ENCODE results near the gene PDK4.
A peak's percentile ranks its signal among the peaks of the same experiment; 100 is the strongest.
"Not testable (repeated sequence)": the region's sequence is repeated elsewhere in the genome, so short reads cannot be mapped to it uniquely, and the experiment has no call there.

Gene PDK4

DNA sequence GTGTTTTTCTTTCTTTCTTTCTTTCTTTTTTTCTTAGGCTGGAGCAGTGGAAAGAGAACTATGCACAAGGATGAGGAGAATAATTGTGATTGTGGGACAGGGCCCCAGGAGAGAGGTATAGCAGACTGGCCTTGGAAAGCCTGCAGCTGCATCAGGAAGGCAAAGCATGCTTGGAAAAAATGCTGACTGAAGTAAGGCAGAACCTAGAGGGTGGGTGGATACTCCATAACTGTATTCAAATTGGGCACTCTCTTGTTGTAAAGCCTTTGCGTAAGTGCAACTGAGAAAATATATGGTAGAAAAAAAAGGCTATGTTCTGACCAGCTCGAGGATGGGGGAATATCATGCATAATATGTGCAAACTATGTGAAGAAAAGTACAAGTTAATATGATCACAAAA, 39.5 kb downstream of the PDK4 start:
- Mint-ChIP-seq H3K4me1 (peaks cover 2% of the 10 kb centered on the region), H3K27me3 (ENCODE audit: low read depth) (no peaks in the 10 kb centered on the region), H3K9me3 (no peaks in the 10 kb centered on the region), H3K27ac (peak overlapping the region in 1 of 3 experiments; percentile 36), H3K36me3 (ENCODE audit: low read depth) (no peaks in the 10 kb centered on the region), H3K4me3 (no peak overlapping the region)
- TF ChIP-seq CTCF (IDR thresholded peaks at IDR 0.05; ENCODE audit: unreplicated experiment in 3 of 3), result no peak

GRCh38 chr7:95553939-95554338, 42.4 kb downstream of the PDK4 start:
- H3K27ac Mint-ChIP-seq, result peak overlapping the region in 2 of 3 experiments; percentile 7 to 9
- TF ChIP-seq CTCF (IDR thresholded peaks at IDR 0.05; ENCODE audit: unreplicated experiment in 3 of 3), result no peak
- no peaks in the 10 kb centered on the region for H3K36me3 Mint-ChIP-seq (ENCODE audit: low read depth)
- H3K4me3 Mint-ChIP-seq, result no peak overlapping the region
- H3K27me3 Mint-ChIP-seq (ENCODE audit: low read depth), result no peaks in the 10 kb centered on the region
- no peaks in the 10 kb centered on the region for H3K9me3 Mint-ChIP-seq
- H3K4me1 Mint-ChIP-seq, result peaks cover 26% of the 10 kb centered on the region

DNA sequence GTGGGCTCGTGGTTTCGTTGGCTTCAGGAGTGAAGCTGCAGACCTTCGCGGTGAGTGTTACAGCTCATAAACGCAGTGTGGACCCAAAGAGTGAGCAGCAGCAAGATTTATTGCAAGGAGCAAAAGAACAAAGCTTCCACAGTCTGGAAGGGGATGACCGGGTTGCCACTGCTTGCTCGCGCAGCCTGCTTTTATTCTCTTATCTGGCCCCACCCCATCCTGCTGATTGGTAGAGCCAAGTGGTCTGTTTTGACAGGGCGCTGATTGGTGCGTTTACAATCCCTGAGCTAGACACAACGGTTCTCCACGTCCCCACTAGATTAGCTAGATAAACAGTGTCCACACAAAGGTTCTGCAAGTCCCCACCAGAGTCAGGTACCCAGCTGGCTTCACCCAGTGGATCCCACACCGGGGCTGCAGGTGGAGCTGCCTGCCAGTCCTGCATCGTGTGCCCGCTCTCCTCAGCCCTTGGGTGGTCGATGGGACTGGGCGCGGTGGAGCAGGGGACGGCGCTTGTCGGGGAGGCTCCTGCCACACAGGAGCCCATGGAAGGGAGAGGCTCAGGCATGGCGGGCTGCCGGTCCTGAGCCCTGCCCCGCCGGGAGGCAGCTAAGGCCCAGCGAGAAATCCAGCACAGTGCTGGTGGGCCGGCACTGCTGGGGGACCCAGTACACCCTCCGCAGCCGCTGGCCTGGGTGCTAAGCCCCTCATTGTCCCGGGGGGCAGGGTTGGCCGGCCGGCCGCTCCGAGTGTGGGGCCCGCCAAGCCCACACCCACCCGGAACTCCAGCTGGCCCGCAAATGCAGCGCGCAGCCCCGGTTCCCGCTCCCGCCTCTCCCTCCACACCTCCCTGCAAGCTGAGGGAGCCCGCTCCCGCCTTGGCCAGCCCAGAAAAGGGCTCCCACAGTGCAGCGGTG, 44.0 kb downstream of the PDK4 start:
- H3K36me3 Mint-ChIP-seq (ENCODE audit: low read depth), result not testable (repeated sequence)
- peaks cover 34% of the 10 kb centered on the region for H3K4me1 Mint-ChIP-seq

GRCh38 chr7:95550546-95550945, 45.8 kb downstream of the PDK4 start:
- no peak for TF ChIP-seq CTCF (IDR thresholded peaks at IDR 0.05; ENCODE audit: unreplicated experiment in 3 of 3)
- H3K27ac Mint-ChIP-seq, result peak overlapping the region; percentile 55 to 91 (median 86)
- no peaks in the 10 kb centered on the region for H3K27me3 Mint-ChIP-seq (ENCODE audit: low read depth)
- H3K4me3 Mint-ChIP-seq, result peak overlapping the region in 1 of 3 experiments; percentile 8
- peaks cover 37% of the 10 kb centered on the region for H3K4me1 Mint-ChIP-seq
- H3K36me3 Mint-ChIP-seq (ENCODE audit: low read depth), result no peaks in the 10 kb centered on the region
- H3K9me3 Mint-ChIP-seq, result no peaks in the 10 kb centered on the region

More for the DNA sequence above, 44.0 kb downstream of the PDK4 start:
- peak overlapping the region in 1 of 3 experiments; percentile 86 for H3K27ac Mint-ChIP-seq
- not testable (repeated sequence) for H3K9me3 Mint-ChIP-seq; H3K27me3 Mint-ChIP-seq (ENCODE audit: low read depth); H3K4me3 Mint-ChIP-seq

DNA sequence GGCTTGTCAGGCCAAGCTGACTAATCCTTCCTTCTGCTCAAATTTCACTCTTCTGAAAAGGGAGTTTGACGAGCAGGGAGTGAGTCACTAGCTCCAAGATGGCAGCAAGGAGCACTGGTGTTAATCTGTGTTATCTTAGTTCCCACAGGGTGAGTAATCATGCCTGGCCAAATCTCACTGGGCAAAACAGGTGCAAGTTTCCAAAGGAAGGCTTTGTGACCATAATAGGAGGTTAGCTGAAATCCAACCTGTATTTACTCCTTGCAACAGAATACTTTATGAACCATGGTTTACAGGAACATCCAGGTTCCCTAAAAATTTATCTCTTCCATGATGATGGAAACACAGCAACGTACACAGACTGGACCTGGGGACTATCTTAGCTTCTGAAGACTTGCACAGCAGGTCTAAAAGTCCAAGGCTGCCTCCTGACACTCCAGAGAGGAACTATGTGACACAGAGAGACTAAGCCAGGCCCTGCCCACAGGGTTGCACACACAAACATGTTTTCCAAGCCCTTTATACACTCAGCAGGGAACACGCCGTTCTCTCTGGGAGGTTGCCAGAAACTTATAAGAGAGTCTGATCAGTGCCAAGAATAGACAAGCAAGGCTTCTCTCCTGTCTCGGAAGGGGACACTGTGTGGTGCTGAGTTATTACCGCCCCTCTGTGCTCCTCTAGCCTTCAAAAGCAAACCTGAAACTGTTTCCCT, 46.3 kb downstream of the PDK4 start:
- Mint-ChIP-seq H3K9me3 (no peaks in the 10 kb centered on the region), H3K36me3 (ENCODE audit: low read depth) (no peaks in the 10 kb centered on the region), H3K27me3 (ENCODE audit: low read depth) (no peaks in the 10 kb centered on the region), H3K27ac (peak overlapping the region; percentile 55 to 91 (median 86)), H3K4me3 (peak overlapping the region in 1 of 3 experiments; percentile 8), H3K4me1 (peaks cover 41% of the 10 kb centered on the region)
- no peak for TF ChIP-seq CTCF (IDR thresholded peaks at IDR 0.05; ENCODE audit: unreplicated experiment in 3 of 3)
